GM12891 (cell line): ENCODE measurements around the gene MAFF.
A peak's percentile ranks its signal among the peaks of the same experiment; 100 is the strongest.
"Not testable (repeated sequence)": the region's sequence is repeated elsewhere in the genome, so short reads cannot be mapped to it uniquely, and the experiment has no call there.

Experiments
- DNase-seq: peaks from one replicate; pipeline ENCODE4 v3.0.0; 2011; ENCODE audit warnings: low spot score; ENCODE audit not compliant: insufficient read length
- FAIRE-seq: peaks from 2 replicates; lab custom pipeline; 2011; peaks lifted over from hg19 to GRCh38; lab: Jason Lieb, UNC
- PAX5 ChIP-seq: IDR thresholded peaks from 2 replicates; pipeline ENCODE4 v1.6.1; 2011; ENCODE audit warnings: low read length, moderate library complexity, mild to moderate bottlenecking; ENCODE audit not compliant: insufficient read depth, severe bottlenecking
- POLR2A ChIP-seq: IDR thresholded peaks from 2 replicates; pipeline ENCODE4 v1.6.1; 2011; ENCODE audit warnings: low read depth, low read length, control low read depth
- POLR2AphosphoS5 ChIP-seq: IDR thresholded peaks from 2 replicates; pipeline ENCODE4 v1.6.1; 2011; ENCODE audit warnings: low read depth, low read length, control low read depth
- POU2F2 ChIP-seq: IDR thresholded peaks from 2 replicates; pipeline ENCODE4 v1.6.1; 2011; ENCODE audit warnings: low read depth, mild to moderate bottlenecking, control low read depth, low read length, moderate library complexity
- SPI1 ChIP-seq: IDR thresholded peaks from 2 replicates; pipeline ENCODE4 v1.6.1; 2011; ENCODE audit warnings: low read depth, low read length, control low read depth
- TAF1 ChIP-seq: IDR thresholded peaks from 2 replicates; pipeline ENCODE4 v1.6.1; 2011; ENCODE audit warnings: low read depth, low read length, control low read depth

The MAFF gene

GRCh38 chr22:38176170-38176741 lies 25.5 kb upstream of the MAFF start:
- no peak for TF ChIP-seq PAX5
- 0 out of 2 replicates have a peak, but pooled peaks have one; percentile 9 for TF ChIP-seq TAF1
- no peak for DNase-seq
- peak; percentile 87 for FAIRE-seq

GRCh38 chr22:38177044-38177443 lies 24.8 kb upstream of the MAFF start:
- TF ChIP-seq TAF1: no peak
- TF ChIP-seq SPI1: no peak
- TF ChIP-seq POLR2A: no peak
- no peak for TF ChIP-seq PAX5
- no peak for TF ChIP-seq POLR2AphosphoS5
- TF ChIP-seq POU2F2: no peak
- DNase-seq (no peak), FAIRE-seq (no peak)

- FAIRE-seq, DNase-seq: not testable (repeated sequence)
These were observed 24.2 kb upstream of the MAFF start for GRCh38 chr22:38177571-38177925.

GRCh38 chr22:38177926-38178604 lies 23.7 kb upstream of the MAFF start:
- DNase-seq (no peak), FAIRE-seq (peak; percentile 40)
- no peak for TF ChIP-seq POLR2A
- TF ChIP-seq PAX5: no peak
- no peak for TF ChIP-seq SPI1
- no peak for TF ChIP-seq POU2F2
- no peak for TF ChIP-seq TAF1

- not testable (repeated sequence) for FAIRE-seq, DNase-seq
These were observed 23.2 kb upstream of the MAFF start for GRCh38 chr22:38178605-38178937.

- DNase-seq (no peak), FAIRE-seq (peak; percentile 84)
- 0 out of 2 replicates have a peak, but pooled peaks have one; percentile 6 for TF ChIP-seq POU2F2
- TF ChIP-seq SPI1: no peak
- 0 out of 2 replicates have a peak, but pooled peaks have one; percentile 31 for TF ChIP-seq POLR2AphosphoS5
These were observed 20.8 kb upstream of the MAFF start for GRCh38 chr22:38180841-38181452.

- DNase-seq: peak; percentile 95
- no peak for TF ChIP-seq PAX5
- TF ChIP-seq SPI1: no peak
- 0 out of 2 replicates have a peak, but pooled peaks have one; percentile 21 for TF ChIP-seq POU2F2
- TF ChIP-seq POLR2AphosphoS5: no peak
- no peak; the same call in 1 of the 2 replicates for TF ChIP-seq POLR2A
- TF ChIP-seq TAF1: no peak; the same call in 1 of the 2 replicates
- peak; percentile 98 for FAIRE-seq
These were observed 20.2 kb upstream of the MAFF start, which contains the start of gene PLA2G6 for GRCh38 chr22:38181453-38182200. Gene PLA2G6 (minus strand): TSS chr22:38181830. CDS start chr22:38169426, 12,404 bp downstream.

GRCh38 chr22:38184788-38185187 lies 17.0 kb upstream of the MAFF start:
- DNase-seq: no peak
- no peak for FAIRE-seq
- TF ChIP-seq PAX5 (no peak), POU2F2 (no peak), POLR2AphosphoS5 (no peak), TAF1 (no peak), SPI1 (no peak), POLR2A (no peak)

- TF ChIP-seq TAF1 (no peak), POLR2A (no peak)
- no peak for FAIRE-seq
- DNase-seq: no peak
These were observed 15.4 kb upstream of the MAFF start for GRCh38 chr22:38186429-38186828.

- no peak for DNase-seq
- no peak for TF ChIP-seq POU2F2
- TF ChIP-seq POLR2AphosphoS5: no peak
- TF ChIP-seq POLR2A: no peak
- TF ChIP-seq TAF1: no peak
- no peak for TF ChIP-seq SPI1
- no peak for TF ChIP-seq PAX5
- FAIRE-seq: no peak
These were observed 14.2 kb upstream of the MAFF start for GRCh38 chr22:38187413-38188212.
